ENCODE measurements around the gene TENM4.

GRCh38 chr11:79342236-79342635 lies 98.6 kb downstream of the TENM4 start:
- no peak for TF ChIP-seq CTCF (IDR thresholded peaks at IDR 0.05)
- no peak for TF ChIP-seq EZH2 (IDR thresholded peaks at IDR 0.05)
- no peak for TF ChIP-seq EZH2phosphoT487 (IDR thresholded peaks at IDR 0.05)

All from neural progenitor cell (in vitro differentiated cells).